Adipocyte (in vitro differentiated cells): ENCODE measurements around the gene MAP2K3.
A peak's percentile ranks its signal among the peaks of the same experiment; 100 is the strongest.

Source experiments
- DNase-seq: peaks from one replicate; pipeline ENCODE4 v3.0.0-alpha.2; 2015; ENCODE audit warnings: low read depth
- H3K27me3 ChIP-seq: replicated peaks from 2 replicates; pipeline ENCODE4 v1.7.0; 2013; ENCODE audit warnings: mild to moderate bottlenecking, low read length, moderate library complexity; ENCODE audit not compliant: control insufficient read depth, insufficient read depth
- H3K36me3 ChIP-seq: 2 replicates; pipeline ENCODE4 v1.7.0; 2013; ENCODE audit warnings: low read length, mild to moderate bottlenecking, moderate library complexity; ENCODE audit not compliant: control insufficient read depth, insufficient read depth, severe bottlenecking
- H3K4me1 ChIP-seq: 2 replicates; pipeline ENCODE4 v1.7.0; 2013; ENCODE audit warnings: mild to moderate bottlenecking, low read length, moderate library complexity; ENCODE audit not compliant: control insufficient read depth, insufficient read depth
- H3K4me3 ChIP-seq: 2 replicates; pipeline ENCODE4 v1.7.0; 2013; ENCODE audit warnings: mild to moderate bottlenecking, low read length, moderate library complexity
- H3K9ac ChIP-seq: 2 replicates; pipeline ENCODE4 v1.7.0; 2013; ENCODE audit warnings: mild to moderate bottlenecking, low read length, moderate library complexity
- H3K9me3 ChIP-seq: 2 replicates; pipeline ENCODE4 v1.7.0; 2013; ENCODE audit warnings: mild to moderate bottlenecking, low read length, moderate library complexity; ENCODE audit not compliant: control insufficient read depth

MAP2K3 gene

DNA sequence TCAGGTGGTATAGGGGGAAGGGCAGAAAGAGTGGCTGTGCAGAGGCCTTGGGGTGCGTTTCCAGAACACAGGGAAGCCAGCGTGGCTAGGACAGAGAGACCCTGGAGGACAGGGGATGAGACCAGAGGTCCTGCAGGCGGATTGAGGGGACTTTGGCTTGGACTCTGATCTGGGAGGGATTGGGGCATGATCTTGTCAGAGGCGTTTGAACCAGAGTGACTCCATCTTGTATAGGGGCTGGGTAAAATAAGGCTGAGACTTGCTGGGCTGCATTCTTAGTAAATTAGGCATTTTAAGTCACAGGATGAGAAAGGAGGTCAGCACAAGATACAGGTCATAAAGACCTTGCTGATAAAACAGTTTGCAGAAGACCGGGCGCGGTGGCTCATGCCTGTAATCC lies 25.9 kb upstream of the MAP2K3 start:
- no peak for DNase-seq
- Histone ChIP-seq H3K36me3 (no peaks in the 10 kb centered on the region), H3K9ac (no peak overlapping the region), H3K27me3 (no peaks in the 10 kb centered on the region), H3K4me1 (peaks cover 12% of the 10 kb centered on the region), H3K9me3 (no peaks in the 10 kb centered on the region), H3K4me3 (no peak overlapping the region)

DNA sequence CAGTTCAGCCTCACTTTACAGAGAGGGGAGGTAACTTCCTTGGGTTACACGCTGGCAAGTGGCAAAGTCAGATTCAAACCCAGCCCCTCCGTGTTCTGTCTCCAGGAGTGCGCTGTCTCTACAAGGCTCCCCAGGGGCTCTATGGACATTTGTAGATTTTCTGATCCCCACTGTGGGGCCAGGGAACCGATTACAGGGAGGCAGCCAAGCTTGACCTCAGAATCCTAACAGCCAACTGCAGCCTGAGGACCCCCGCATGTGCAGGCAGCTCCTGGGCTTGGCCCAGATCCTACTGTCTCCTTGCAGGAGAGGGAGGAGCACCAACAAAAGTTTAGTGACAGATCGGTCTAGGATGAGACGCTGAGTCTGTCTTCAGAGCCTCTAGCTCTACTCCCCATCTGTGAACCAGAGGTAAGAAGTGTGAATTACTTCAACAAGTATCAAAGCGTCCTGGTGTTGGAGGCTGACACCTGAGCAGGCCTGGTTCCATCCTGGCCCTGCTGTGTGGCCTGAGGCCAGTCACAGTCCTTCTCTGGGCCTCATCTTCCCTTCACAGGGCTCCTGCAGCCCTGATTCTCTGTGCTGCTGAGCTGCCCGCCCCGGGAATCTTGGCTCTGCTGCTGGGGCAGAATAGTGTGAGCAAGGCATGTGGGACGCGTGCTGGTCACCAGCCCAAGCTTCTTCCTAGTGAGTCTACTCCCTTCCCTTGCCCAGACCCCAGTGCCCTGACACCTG lies 22.1 kb upstream of the MAP2K3 start:
- no peaks in the 10 kb centered on the region for H3K36me3 ChIP-seq
- H3K27me3 ChIP-seq, result no peaks in the 10 kb centered on the region
- no peak overlapping the region for H3K4me3 ChIP-seq
- no peak overlapping the region for H3K9ac ChIP-seq
- no peak for DNase-seq
- H3K9me3 ChIP-seq, result no peaks in the 10 kb centered on the region
- peaks cover 9% of the 10 kb centered on the region for H3K4me1 ChIP-seq

DNA sequence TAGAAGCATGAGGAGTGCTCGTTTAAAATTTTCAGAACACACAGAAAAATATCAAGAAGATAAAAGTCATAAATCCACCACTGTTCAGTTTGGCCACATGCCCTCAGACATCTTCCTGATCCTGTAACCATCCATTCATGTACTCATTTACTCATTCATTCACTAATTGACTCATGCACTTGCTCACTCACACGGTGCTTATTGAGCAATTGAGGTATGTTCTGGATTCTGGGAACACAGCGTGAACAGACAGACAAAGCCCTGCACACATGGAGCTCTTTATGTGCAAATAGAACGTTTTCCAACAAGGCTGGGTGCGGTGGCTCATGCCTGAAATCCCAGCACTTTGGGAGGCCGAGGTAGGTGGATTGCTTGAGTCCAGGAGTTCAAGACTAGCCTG lies 21.1 kb upstream of the MAP2K3 start:
- Histone ChIP-seq H3K4me1 (peaks cover 9% of the 10 kb centered on the region), H3K9ac (no peak overlapping the region), H3K36me3 (no peaks in the 10 kb centered on the region), H3K27me3 (no peaks in the 10 kb centered on the region), H3K9me3 (no peaks in the 10 kb centered on the region), H3K4me3 (no peak overlapping the region)
- peak; percentile 35 for DNase-seq

DNA sequence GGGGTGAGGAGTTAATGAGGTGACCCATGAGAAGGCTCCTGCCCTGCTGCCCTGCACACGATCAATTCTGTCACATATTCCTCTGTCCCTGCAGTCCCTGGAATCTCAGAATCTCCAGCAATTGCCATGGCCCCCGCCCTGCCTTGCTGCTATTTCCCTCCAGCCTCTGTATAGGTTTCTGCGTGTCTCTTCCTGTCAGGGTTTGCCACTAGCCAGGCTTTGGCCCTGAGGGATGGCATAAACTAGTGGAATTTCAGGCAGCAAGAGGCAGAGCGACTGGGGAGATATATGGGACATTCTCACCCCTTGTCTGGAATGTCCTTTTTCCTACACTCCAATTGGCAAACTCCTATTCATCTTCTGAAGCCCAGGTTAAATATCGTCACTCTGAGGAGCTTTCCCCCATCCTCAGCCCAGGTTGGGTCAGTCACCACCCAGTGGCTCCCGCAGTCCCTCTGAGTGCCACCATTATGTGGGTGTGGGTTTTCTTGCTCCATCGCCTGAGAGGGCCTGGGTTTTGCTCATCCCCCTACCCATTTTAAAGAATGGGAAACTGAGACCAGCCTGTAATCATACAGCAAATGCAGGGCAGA lies 15.8 kb upstream of the MAP2K3 start:
- peaks cover 1% of the 10 kb centered on the region for H3K4me1 ChIP-seq
- no peak overlapping the region for H3K9ac ChIP-seq
- H3K4me3 ChIP-seq, result no peak overlapping the region
- no peak for DNase-seq
- no peaks in the 10 kb centered on the region for H3K27me3 ChIP-seq
- H3K9me3 ChIP-seq, result no peaks in the 10 kb centered on the region
- H3K36me3 ChIP-seq, result no peaks in the 10 kb centered on the region

DNA sequence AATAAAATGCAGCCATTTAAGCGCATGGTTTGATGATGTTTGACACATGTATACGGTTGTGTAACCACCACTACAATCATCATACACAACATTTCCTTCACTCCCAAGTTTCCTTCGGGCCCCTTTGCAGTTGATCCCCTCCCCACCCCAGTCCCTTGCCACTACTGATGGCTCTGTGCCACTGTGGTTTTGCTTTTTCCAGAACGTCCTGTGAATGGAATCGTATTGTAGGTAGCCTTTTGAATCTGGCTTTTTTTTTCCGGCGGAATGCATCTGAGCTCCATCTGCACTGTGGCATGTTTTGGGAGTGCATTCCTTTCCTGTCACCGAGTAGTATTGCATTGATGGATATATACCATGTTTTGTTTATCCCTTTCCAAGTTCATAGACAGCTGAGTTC lies 15.1 kb upstream of the MAP2K3 start:
- Histone ChIP-seq H3K4me1 (no peaks in the 10 kb centered on the region), H3K36me3 (no peaks in the 10 kb centered on the region), H3K27me3 (no peaks in the 10 kb centered on the region), H3K9ac (no peak overlapping the region), H3K4me3 (no peak overlapping the region), H3K9me3 (no peaks in the 10 kb centered on the region)
- no peak for DNase-seq

DNA sequence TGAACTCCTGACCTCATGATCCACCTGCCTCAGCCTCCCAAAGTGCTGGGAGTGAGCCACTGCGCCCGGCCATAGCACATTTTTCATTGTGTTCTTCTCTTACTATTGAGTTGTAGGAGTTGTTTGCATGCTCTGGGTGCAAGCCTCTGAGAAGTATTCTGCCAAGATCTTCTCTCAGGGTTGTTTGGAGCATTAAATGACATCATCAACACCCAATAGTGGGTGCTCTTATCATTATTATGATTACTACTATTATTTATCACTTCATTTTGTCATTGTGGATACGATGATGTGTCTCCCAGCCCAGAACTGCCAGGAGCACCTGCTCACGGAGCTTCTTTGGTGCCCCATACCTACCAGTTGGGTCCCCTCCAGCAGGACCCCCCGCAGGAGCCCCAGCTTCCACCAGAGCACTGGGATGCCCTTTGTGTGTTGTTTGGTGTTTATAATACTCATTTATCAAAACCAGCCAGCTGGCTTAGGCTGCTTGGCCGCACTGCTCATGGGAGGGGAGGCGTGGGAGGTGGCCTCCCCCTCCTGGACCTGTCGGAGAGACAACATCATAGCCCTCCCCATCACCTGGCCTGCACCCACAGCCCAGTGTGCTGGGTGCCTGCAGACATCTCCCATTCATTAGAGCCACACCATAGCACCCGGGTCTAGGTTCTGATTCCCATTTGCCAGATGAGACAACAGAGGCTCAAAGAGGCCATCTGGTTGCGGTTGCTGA lies 12.9 kb upstream of the MAP2K3 start:
- Histone ChIP-seq H3K9ac (no peak overlapping the region), H3K36me3 (no peaks in the 10 kb centered on the region), H3K27me3 (no peaks in the 10 kb centered on the region), H3K4me1 (peaks cover 14% of the 10 kb centered on the region), H3K4me3 (no peak overlapping the region), H3K9me3 (no peaks in the 10 kb centered on the region)
- DNase-seq, result no peak

DNA sequence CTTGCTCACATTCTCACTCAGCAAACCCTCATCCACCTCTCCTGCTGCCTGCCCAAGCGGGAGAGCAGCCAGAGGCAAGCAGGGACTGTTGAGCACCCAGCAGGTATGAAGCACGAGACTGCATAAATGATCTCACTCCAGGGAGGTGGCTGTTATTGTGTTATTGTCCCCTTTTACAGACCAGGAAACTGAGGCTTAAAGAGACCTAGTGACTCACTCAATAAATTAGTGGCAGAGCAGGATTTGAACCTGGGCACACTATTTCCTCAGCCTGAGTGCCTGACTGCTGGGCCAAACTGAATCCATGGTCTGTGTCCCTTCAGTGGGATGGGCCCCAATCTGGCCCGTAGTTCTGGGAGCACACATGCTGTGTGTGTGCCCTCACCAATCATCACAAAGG lies 12.3 kb upstream of the MAP2K3 start:
- H3K36me3 ChIP-seq, result no peaks in the 10 kb centered on the region
- H3K4me3 ChIP-seq, result no peak overlapping the region
- H3K9me3 ChIP-seq, result no peaks in the 10 kb centered on the region
- H3K27me3 ChIP-seq, result no peaks in the 10 kb centered on the region
- no peak for DNase-seq
- H3K4me1 ChIP-seq, result peaks cover 14% of the 10 kb centered on the region
- H3K9ac ChIP-seq, result no peak overlapping the region

DNA sequence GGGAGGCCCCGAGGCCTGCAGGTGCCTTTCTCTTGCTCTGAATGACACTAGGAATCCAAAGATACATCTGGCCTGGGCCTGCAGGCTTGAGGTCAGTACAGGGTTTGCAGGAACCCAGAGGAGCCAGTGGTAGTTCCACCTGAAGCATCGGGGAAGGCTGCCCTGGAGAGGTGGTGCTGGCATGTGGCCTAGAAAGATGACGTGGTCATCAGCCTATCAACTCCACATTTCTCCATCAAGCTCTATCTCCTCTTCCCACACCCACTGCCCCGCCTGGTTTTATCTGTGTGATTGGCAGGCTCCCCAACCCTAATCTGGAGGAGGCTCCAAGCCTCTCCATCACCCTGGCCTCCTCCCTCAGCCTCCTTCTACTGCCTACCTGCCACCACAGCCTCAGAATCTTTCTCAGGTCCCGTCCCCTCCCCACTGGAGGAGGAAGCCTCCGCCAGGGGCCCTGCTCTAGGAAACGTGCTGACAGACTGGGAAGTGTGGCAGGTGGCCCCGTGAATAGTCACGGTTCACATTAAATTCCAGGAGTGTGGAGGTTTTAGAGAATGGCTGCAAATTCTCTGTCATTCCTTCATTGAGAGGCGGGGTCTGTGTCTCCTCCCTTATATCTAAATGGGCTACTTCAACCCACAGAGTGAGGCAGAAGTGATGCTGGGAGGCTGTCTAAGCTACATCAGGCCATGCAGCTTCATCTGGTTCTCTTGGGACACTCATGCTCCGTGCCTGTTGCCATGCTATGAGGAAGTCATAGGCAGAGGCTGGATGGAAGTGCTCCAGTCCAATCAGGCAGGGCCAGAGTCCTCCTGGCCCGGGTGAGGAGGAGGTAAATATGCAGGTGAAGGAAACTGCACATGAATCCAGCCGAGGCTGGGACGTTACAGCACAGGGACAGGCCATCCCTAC lies 11.4 kb upstream of the MAP2K3 start:
- Histone ChIP-seq H3K9me3 (no peaks in the 10 kb centered on the region), H3K4me1 (peaks cover 15% of the 10 kb centered on the region), H3K4me3 (no peak overlapping the region), H3K36me3 (no peaks in the 10 kb centered on the region), H3K9ac (no peak overlapping the region), H3K27me3 (no peaks in the 10 kb centered on the region)
- DNase-seq, result no peak

DNA sequence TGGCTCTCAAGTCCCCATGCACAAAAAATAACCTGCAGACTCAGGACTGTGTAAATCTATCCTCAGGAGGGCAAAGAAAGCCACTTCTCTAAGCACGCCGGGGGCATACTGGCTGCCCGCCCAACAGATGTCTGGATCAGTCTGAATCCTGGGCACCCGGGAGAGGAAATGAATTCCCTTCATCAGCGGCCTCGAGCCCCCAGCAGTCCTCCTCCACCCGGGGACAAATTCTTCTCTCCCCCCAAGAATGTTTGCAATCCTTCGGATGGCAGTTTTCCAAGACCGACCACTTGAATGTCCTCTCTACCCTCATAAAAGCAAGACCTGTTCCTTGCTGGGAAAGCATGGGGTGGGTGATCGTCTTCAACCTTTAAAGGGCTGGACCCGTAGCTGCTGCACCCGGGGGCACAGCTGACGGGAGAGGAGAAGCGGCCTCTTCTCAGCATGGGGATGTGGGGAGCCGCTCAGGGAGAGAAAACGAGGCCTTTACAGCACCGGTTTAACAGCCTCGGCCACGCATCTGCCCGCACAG lies 9.4 kb upstream of the MAP2K3 start:
- Histone ChIP-seq H3K36me3 (no peaks in the 10 kb centered on the region), H3K9ac (peak overlapping the region; percentile 85), H3K4me3 (peak overlapping the region; percentile 82), H3K9me3 (no peaks in the 10 kb centered on the region), H3K4me1 (peaks cover 27% of the 10 kb centered on the region), H3K27me3 (no peaks in the 10 kb centered on the region)
- no peak for DNase-seq

DNA sequence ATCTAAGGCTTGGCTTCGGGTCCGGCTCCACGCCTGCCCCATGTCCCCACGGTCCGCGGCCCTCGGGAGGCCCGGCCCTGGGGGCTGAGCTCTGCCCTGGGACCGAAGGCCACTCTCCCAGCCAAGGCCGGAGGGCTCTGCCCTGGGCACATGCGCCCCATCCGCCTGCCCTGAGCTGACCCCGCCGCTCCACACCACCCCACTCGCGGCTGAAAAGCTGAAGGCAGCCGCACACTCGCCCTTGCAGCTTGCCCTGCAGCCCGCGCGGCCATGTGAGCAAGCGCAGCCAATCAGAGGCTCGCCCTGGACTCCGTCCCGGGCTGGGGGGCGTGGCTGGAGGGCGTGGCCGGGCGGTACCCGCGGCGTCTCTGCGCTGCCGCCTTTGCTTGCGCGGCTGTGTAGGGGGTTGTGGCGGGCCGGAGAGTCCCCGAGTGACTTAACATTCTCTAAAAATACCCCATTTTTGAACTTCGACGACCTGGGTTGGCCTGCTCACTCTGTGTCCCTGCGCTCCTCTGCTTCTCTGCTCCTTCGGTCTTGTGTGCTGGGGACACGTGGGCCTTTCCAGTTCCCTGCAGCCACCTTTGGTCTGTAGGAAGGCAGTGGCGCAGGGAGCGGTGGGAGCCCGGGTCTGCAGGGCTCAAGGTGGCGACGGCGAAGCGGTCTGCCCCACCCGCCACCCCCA lies 8.8 kb upstream of the MAP2K3 start:
- H3K36me3 ChIP-seq, result no peaks in the 10 kb centered on the region
- H3K4me3 ChIP-seq, result peak overlapping the region; percentile 82
- peak overlapping the region; percentile 85 for H3K9ac ChIP-seq
- peak; percentile 95 for DNase-seq
- no peaks in the 10 kb centered on the region for H3K9me3 ChIP-seq
- no peaks in the 10 kb centered on the region for H3K27me3 ChIP-seq
- peaks cover 29% of the 10 kb centered on the region for H3K4me1 ChIP-seq
